Measurements from ENCODE around the gene TTLL5.

- TF ChIP-seq CTCF (IDR thresholded peaks at IDR 0.05; ENCODE audit: low read depth, low read length, poor library complexity, severe bottlenecking) (peak; percentile 50), EZH2phosphoT487 (IDR thresholded peaks at IDR 0.05; ENCODE audit: borderline replicate concordance, low read length) (no peak)
These were observed 223.2 kb downstream of the TTLL5 start for GRCh38 chr14:75884198-75884611.

All from DOHH2 (cell line).